Measurements from ENCODE around the gene CITED4. TPM values are rescaled to one million over a fixed set of nuclear protein-coding genes. Genes with fewer than 3 reads are reported as not detected.

Gene CITED4
- total and polyA plus RNA-seq, 2 donors (not counting 1 experiment from before 2014, with no cell fraction given), result 0.20 to 1.7 TPM

DNA sequence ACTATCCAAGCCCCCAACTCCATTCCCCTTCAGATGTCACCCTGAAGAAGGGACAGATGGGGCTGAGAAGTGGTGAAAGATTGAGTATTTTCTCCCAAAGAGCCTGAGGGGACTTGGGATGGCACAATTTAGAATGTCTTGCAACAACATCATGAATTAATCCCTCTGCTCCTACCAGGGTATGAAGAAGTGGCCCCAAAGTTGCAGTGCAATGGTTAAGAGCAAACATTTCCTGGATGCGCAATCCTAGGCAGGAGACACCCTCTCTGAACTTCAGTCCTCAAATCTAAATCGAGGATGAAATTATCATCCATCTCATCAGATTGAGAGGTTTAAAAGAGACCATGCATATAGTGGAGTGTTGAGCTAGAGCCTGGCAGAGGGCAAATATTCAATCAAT, 28.6 kb upstream of the CITED4 start:
- no peak overlapping the region for H2AFZ ChIP-seq (ENCODE audit: low read length)
- no peak for DNase-seq (ENCODE audit: low read depth in 2 of 2)
- no peaks in the 10 kb centered on the region for H4K20me1 ChIP-seq (ENCODE audit: control insufficient read depth, extremely low read depth, insufficient read depth, low read length)
- no peaks in the 10 kb centered on the region for H3K4me1 ChIP-seq (ENCODE audit: control insufficient read depth, extremely low read depth, insufficient read depth, low read length)
- H3K4me3 ChIP-seq (replicated peaks in 1 of 4; ENCODE audit: control extremely low read depth in 1 of 4, insufficient read depth in 1 of 4, low read depth in 3 of 4, low read length in 4 of 4), result no peak overlapping the region
- H3K79me2 ChIP-seq (ENCODE audit: control insufficient read depth, insufficient read depth, low read length), result no peaks in the 10 kb centered on the region
- peaks cover 4% of the 10 kb centered on the region for H3K27me3 ChIP-seq (ENCODE audit: control insufficient read depth, insufficient read depth, low read length)
- no peaks in the 10 kb centered on the region for H3K9me3 ChIP-seq (ENCODE audit: control insufficient read depth, insufficient read depth, low read depth, low read length)
- TF ChIP-seq, protein P1, sequence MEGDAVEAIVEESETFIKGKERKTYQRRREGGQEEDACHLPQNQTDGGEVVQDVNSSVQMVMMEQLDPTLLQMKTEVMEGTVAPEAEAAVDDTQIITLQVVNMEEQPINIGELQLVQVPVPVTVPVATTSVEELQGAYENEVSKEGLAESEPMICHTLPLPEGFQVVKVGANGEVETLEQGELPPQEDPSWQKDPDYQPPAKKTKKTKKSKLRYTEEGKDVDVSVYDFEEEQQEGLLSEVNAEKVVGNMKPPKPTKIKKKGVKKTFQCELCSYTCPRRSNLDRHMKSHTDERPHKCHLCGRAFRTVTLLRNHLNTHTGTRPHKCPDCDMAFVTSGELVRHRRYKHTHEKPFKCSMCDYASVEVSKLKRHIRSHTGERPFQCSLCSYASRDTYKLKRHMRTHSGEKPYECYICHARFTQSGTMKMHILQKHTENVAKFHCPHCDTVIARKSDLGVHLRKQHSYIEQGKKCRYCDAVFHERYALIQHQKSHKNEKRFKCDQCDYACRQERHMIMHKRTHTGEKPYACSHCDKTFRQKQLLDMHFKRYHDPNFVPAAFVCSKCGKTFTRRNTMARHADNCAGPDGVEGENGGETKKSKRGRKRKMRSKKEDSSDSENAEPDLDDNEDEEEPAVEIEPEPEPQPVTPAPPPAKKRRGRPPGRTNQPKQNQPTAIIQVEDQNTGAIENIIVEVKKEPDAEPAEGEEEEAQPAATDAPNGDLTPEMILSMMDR (conservative IDR thresholded peaks at IDR 0.05 in 1 of 2, IDR thresholded peaks at IDR 0.05 in 1 of 2; ENCODE audit: low read depth in 1 of 2, low read length in 2 of 2), result no peak
- TF ChIP-seq EZH2 (IDR thresholded peaks at IDR 0.05; ENCODE audit: low read length, missing control alignments), result no peak
- H3K4me2 ChIP-seq (ENCODE audit: extremely low read depth, insufficient read depth, low read length), result no peak overlapping the region
- no peak overlapping the region for H3K27ac ChIP-seq (ENCODE audit: insufficient read depth, low read length)
- H3K9ac ChIP-seq (ENCODE audit: insufficient read depth, low read length), result no peak overlapping the region
- no peaks in the 10 kb centered on the region for H3K36me3 ChIP-seq (ENCODE audit: control insufficient read depth, insufficient read depth, low read length)

DNA sequence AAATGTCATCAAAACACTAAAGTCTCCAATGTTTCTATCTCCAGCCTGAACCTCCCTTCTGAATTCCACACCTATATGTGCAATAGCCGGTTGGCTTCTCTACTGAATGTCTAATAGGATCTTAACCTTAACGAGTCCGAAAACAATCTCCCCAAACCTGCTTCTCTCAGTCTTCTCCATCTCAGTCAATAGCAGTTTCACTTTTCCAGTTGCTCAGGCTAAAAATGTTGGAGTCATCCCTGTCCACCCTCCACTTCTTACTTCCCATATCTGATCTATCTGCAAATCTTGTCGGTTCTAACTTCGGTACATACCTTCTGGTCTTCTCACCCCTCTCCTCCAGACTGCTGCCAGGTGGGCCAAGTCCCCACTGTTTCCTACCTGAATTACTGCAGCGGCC, 25.5 kb upstream of the CITED4 start:
- no peak for TF ChIP-seq EZH2 (IDR thresholded peaks at IDR 0.05; ENCODE audit: low read length, missing control alignments)
- TF ChIP-seq, protein P1 (conservative IDR thresholded peaks at IDR 0.05 in 1 of 2, IDR thresholded peaks at IDR 0.05 in 1 of 2; ENCODE audit: low read depth in 1 of 2, low read length in 2 of 2), result no peak
- Histone ChIP-seq H4K20me1 (ENCODE audit: control insufficient read depth, extremely low read depth, insufficient read depth, low read length) (no peaks in the 10 kb centered on the region), H3K4me3 (replicated peaks in 1 of 4; ENCODE audit: control extremely low read depth in 1 of 4, insufficient read depth in 1 of 4, low read depth in 3 of 4, low read length in 4 of 4) (no peak overlapping the region), H3K9me3 (ENCODE audit: control insufficient read depth, insufficient read depth, low read depth, low read length) (no peaks in the 10 kb centered on the region), H3K79me2 (ENCODE audit: control insufficient read depth, insufficient read depth, low read length) (no peaks in the 10 kb centered on the region), H3K4me2 (ENCODE audit: extremely low read depth, insufficient read depth, low read length) (no peak overlapping the region), H3K36me3 (ENCODE audit: control insufficient read depth, insufficient read depth, low read length) (no peaks in the 10 kb centered on the region), H3K9ac (ENCODE audit: insufficient read depth, low read length) (no peak overlapping the region), H3K27ac (ENCODE audit: insufficient read depth, low read length) (no peak overlapping the region), H2AFZ (ENCODE audit: low read length) (no peak overlapping the region), H3K27me3 (ENCODE audit: control insufficient read depth, insufficient read depth, low read length) (peaks cover 4% of the 10 kb centered on the region), H3K4me1 (ENCODE audit: control insufficient read depth, extremely low read depth, insufficient read depth, low read length) (no peaks in the 10 kb centered on the region)
- DNase-seq (ENCODE audit: low read depth in 2 of 2), result no peak

DNA sequence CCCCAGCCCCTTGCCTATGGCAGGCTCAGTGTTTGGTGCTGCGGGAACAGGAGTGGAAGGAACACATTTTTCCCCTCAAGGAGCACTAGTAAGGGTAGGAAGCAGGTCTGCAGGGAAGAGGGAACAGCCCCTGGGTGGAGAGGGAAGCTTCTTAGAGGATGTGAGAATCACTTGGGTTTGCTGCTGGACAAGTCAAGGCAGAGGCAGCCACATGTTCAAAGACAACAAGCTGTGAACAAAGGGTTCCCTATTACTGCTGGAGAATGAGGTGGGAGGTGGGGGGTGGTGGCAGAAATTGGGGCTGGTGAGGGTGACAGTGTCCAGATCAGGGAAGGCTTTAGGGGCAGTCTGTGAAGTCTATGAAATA, 24.8 kb upstream of the CITED4 start:
- TF ChIP-seq, protein P1 (conservative IDR thresholded peaks at IDR 0.05 in 1 of 2, IDR thresholded peaks at IDR 0.05 in 1 of 2; ENCODE audit: low read depth in 1 of 2, low read length in 2 of 2), result no peak
- no peak for TF ChIP-seq EZH2 (IDR thresholded peaks at IDR 0.05; ENCODE audit: low read length, missing control alignments)
- no peak for DNase-seq (ENCODE audit: low read depth in 2 of 2)
- Histone ChIP-seq H3K79me2 (ENCODE audit: control insufficient read depth, insufficient read depth, low read length) (no peaks in the 10 kb centered on the region), H3K4me3 (replicated peaks in 1 of 4; ENCODE audit: control extremely low read depth in 1 of 4, insufficient read depth in 1 of 4, low read depth in 3 of 4, low read length in 4 of 4) (no peak overlapping the region), H3K27me3 (ENCODE audit: control insufficient read depth, insufficient read depth, low read length) (peaks cover 4% of the 10 kb centered on the region), H3K9me3 (ENCODE audit: control insufficient read depth, insufficient read depth, low read depth, low read length) (no peaks in the 10 kb centered on the region), H4K20me1 (ENCODE audit: control insufficient read depth, extremely low read depth, insufficient read depth, low read length) (no peaks in the 10 kb centered on the region), H3K4me1 (ENCODE audit: control insufficient read depth, extremely low read depth, insufficient read depth, low read length) (no peaks in the 10 kb centered on the region), H2AFZ (ENCODE audit: low read length) (no peak overlapping the region), H3K9ac (ENCODE audit: insufficient read depth, low read length) (no peak overlapping the region), H3K4me2 (ENCODE audit: extremely low read depth, insufficient read depth, low read length) (no peak overlapping the region), H3K36me3 (ENCODE audit: control insufficient read depth, insufficient read depth, low read length) (no peaks in the 10 kb centered on the region), H3K27ac (ENCODE audit: insufficient read depth, low read length) (no peak overlapping the region)

All from fibroblast of lung (primary cell).